Neuronal stem cell (in vitro differentiated cells): ENCODE data around the gene CLTCL1.
A peak's percentile ranks its signal among the peaks of the same experiment; 100 is the strongest.

Experiments
- DNase-seq: peaks from one replicate; pipeline ENCODE4 v3.0.0-alpha.2; 2013; ENCODE audit warnings: low spot score
- H2AFZ ChIP-seq: one replicate; pipeline ENCODE4 v1.6.1; 2013; ENCODE audit warnings: mild to moderate bottlenecking, low read length, inconsistent platforms
- H2AK5ac ChIP-seq: 2 replicates; pipeline ENCODE4 v1.6.1; 2013; ENCODE audit warnings: low read depth, mild to moderate bottlenecking, inconsistent platforms, low read length, moderate library complexity, mixed read lengths
- H2BK120ac ChIP-seq: 2 replicates; pipeline ENCODE4 v1.6.1; 2013; ENCODE audit warnings: low read depth, mild to moderate bottlenecking, inconsistent platforms, low read length, moderate library complexity, mixed read lengths
- H2BK12ac ChIP-seq: one replicate; pipeline ENCODE4 v1.6.1; 2013; ENCODE audit warnings: low read length, inconsistent platforms
- H2BK15ac ChIP-seq: 2 replicates; pipeline ENCODE4 v1.6.1; 2013; ENCODE audit warnings: mild to moderate bottlenecking, low read length, inconsistent platforms, mixed read lengths
- H2BK5ac ChIP-seq: one replicate; pipeline ENCODE4 v1.6.1; 2013; ENCODE audit warnings: inconsistent platforms, mild to moderate bottlenecking, low read length, moderate library complexity
- H3K14ac ChIP-seq: one replicate; pipeline ENCODE4 v1.6.1; 2013; ENCODE audit warnings: low read length, inconsistent platforms
- H3K18ac ChIP-seq: 2 replicates; pipeline ENCODE4 v1.6.1; 2013; ENCODE audit warnings: low read length, inconsistent platforms
- H3K23ac ChIP-seq: 2 replicates; pipeline ENCODE4 v1.6.1; 2013; ENCODE audit warnings: low read depth, mild to moderate bottlenecking, mixed read lengths, low read length, inconsistent platforms; ENCODE audit not compliant: poor library complexity
- H3K27ac ChIP-seq: replicated peaks from 3 replicates; pipeline ENCODE4 v1.5.1; 2013; ENCODE audit warnings: low read length, inconsistent platforms
- H3K27me3 ChIP-seq, 3 experiments: 2 replicates each; pipeline ENCODE4 v1.6.1; 2013; ENCODE audit warnings: low read length in 3 of 3, mild to moderate bottlenecking in 2 of 3, inconsistent platforms in 1 of 3, low read depth in 1 of 3, mixed read lengths in 1 of 3, moderate library complexity in 1 of 3; ENCODE audit not compliant: control insufficient read depth in 3 of 3, insufficient read depth in 3 of 3
- H3K36me3 ChIP-seq, 2 donors: replicated peaks in 1 of 2; 2 replicates each; pipeline ENCODE4 v1.6.1; 2013; ENCODE audit warnings: low read length in 2 of 2; ENCODE audit not compliant: control insufficient read depth in 2 of 2, insufficient read depth in 2 of 2
- H3K4ac ChIP-seq: 2 replicates; pipeline ENCODE4 v1.6.1; 2013; ENCODE audit warnings: inconsistent platforms, mild to moderate bottlenecking, low read length, moderate library complexity
- H3K4me1 ChIP-seq, 2 donors: 1 replicate in 1 of 2; 2 replicates in 1 of 2; pipeline ENCODE4 v1.6.1; 2013; ENCODE audit warnings: low read length in 2 of 2, low read depth in 1 of 2; ENCODE audit not compliant: control insufficient read depth in 2 of 2, insufficient read depth in 1 of 2
- H3K4me2 ChIP-seq: one replicate; pipeline ENCODE4 v1.6.1; 2013; ENCODE audit warnings: mild to moderate bottlenecking, low read length, inconsistent platforms; ENCODE audit not compliant: insufficient read depth, poor library complexity, severe bottlenecking
- H3K4me3 ChIP-seq, 2 donors: 2 replicates each; pipeline ENCODE4 v1.5.1; 2013; ENCODE audit warnings: low read length in 2 of 2, mild to moderate bottlenecking in 2 of 2, inconsistent platforms in 1 of 2, moderate library complexity in 1 of 2
- H3K79me1 ChIP-seq: one replicate; pipeline ENCODE4 v1.6.1; 2013; ENCODE audit warnings: low read depth, mild to moderate bottlenecking, inconsistent platforms, low read length, moderate library complexity
- H3K9ac ChIP-seq: one replicate; pipeline ENCODE4 v1.6.1; 2013; ENCODE audit warnings: mild to moderate bottlenecking, low read depth, low read length, inconsistent platforms; ENCODE audit not compliant: poor library complexity
- H3K9me3 ChIP-seq, 2 donors: replicated peaks in 1 of 2; 2 replicates each; pipeline versions ENCODE3 to v1.6.1; 2013; ENCODE audit warnings: low read length in 2 of 2, mild to moderate bottlenecking in 2 of 2, inconsistent platforms in 1 of 2, low read depth in 1 of 2, mixed read lengths in 1 of 2, moderate library complexity in 1 of 2; ENCODE audit not compliant: control insufficient read depth in 2 of 2, insufficient read depth in 1 of 2
- H4K8ac ChIP-seq: one replicate; pipeline ENCODE4 v1.6.1; 2013; ENCODE audit warnings: low read depth, mild to moderate bottlenecking, inconsistent platforms, low read length, moderate library complexity
- H4K91ac ChIP-seq: one replicate; pipeline ENCODE4 v1.6.1; 2013; ENCODE audit warnings: low read length, low read depth, mild to moderate bottlenecking, inconsistent platforms; ENCODE audit not compliant: poor library complexity
- WGBS, 2 donors: extraction: QIAGEN DNeasy Blood & Tissue Kit; methylation state at CpG; one replicate each; pipeline ENCODE4 v1.1.7; 2013; ENCODE audit warnings: missing lambda C conversion rate in 2 of 2, mixed read lengths in 1 of 2; ENCODE audit not compliant: insufficient read length in 2 of 2, insufficient replicate concordance in 1 of 2; ENCODE audit errors: extremely low coverage in 2 of 2; 5-methylcytosine and 5-hydroxymethylcytosine counted together

CLTCL1 gene

GRCh38 chr22:19210188-19210587, 81.3 kb downstream of the CLTCL1 start:
- H3K4ac ChIP-seq = no peak overlapping the region
- H2BK12ac ChIP-seq = no peak overlapping the region
- peak overlapping the region in 1 of 2 donors; percentile 65 for H3K4me3 ChIP-seq
- H3K9ac ChIP-seq = peak overlapping the region; percentile 78
- H3K4me2 ChIP-seq = no peak overlapping the region
- no peak overlapping the region for H2BK15ac ChIP-seq
- H3K27ac ChIP-seq = no peak overlapping the region
- no peak for DNase-seq
- no peaks in the 10 kb centered on the region for H3K27me3 ChIP-seq
- no peak overlapping the region for H3K18ac ChIP-seq
- H3K4me1 ChIP-seq = peaks cover 3 to 14% of the 10 kb centered on the region in 2 donors
- H2BK120ac ChIP-seq = no peak overlapping the region
- no peak overlapping the region for H3K14ac ChIP-seq
- no peak overlapping the region for H4K91ac ChIP-seq
- H3K79me1 ChIP-seq = no peaks in the 10 kb centered on the region
- H3K36me3 ChIP-seq = peaks cover 5 to 17% of the 10 kb centered on the region in 2 donors
- H2BK5ac ChIP-seq = no peak overlapping the region
- H3K23ac ChIP-seq = no peak overlapping the region
- WGBS, 2 donors = no CpG with 5 or more reads among the region's 14 CpGs
- H2AK5ac ChIP-seq = no peak overlapping the region
- H4K8ac ChIP-seq = no peak overlapping the region
- H3K9me3 ChIP-seq = no peaks in the 10 kb centered on the region
- no peak overlapping the region for H2AFZ ChIP-seq

- no peak overlapping the region for H3K4me3 ChIP-seq
- peaks cover 2 to 4% of the 10 kb centered on the region in 2 donors for H3K4me1 ChIP-seq
- H2AFZ ChIP-seq = no peak overlapping the region
- no peak overlapping the region for H2BK120ac ChIP-seq
- no peak overlapping the region for H3K18ac ChIP-seq
- H3K14ac ChIP-seq = no peak overlapping the region
- H2AK5ac ChIP-seq = no peak overlapping the region
- no peak for DNase-seq
- WGBS, 2 donors = no CpG with 5 or more reads among the region's 4 CpGs
- H3K36me3 ChIP-seq = peaks cover 5 to 17% of the 10 kb centered on the region in 2 donors
- no peak overlapping the region for H3K4ac ChIP-seq
- H3K79me1 ChIP-seq = no peaks in the 10 kb centered on the region
- no peak overlapping the region for H3K27ac ChIP-seq
- H3K9ac ChIP-seq = no peak overlapping the region
- H4K91ac ChIP-seq = no peak overlapping the region
- no peaks in the 10 kb centered on the region for H3K27me3 ChIP-seq
- H2BK15ac ChIP-seq = no peak overlapping the region
- H3K4me2 ChIP-seq = no peak overlapping the region
- H3K9me3 ChIP-seq = no peaks in the 10 kb centered on the region
- H4K8ac ChIP-seq = no peak overlapping the region
- H2BK12ac ChIP-seq = no peak overlapping the region
- H3K23ac ChIP-seq = no peak overlapping the region
- no peak overlapping the region for H2BK5ac ChIP-seq
Measured at GRCh38 chr22:19208287-19208847, 83.2 kb downstream of the CLTCL1 start.

- Histone ChIP-seq H2AFZ (no peak overlapping the region), H3K4me3 (no peak overlapping the region), H2BK120ac (no peak overlapping the region), H2AK5ac (no peak overlapping the region), H3K14ac (no peak overlapping the region), H3K18ac (no peak overlapping the region), H2BK12ac (no peak overlapping the region), H4K91ac (no peak overlapping the region), H2BK15ac (no peak overlapping the region), H3K27ac (no peak overlapping the region), H3K79me1 (no peaks in the 10 kb centered on the region), H3K4ac (no peak overlapping the region), H3K9ac (no peak overlapping the region), H3K4me1 (peaks cover 0 to 2% of the 10 kb centered on the region in 2 donors), H3K27me3 (no peaks in the 10 kb centered on the region), H3K36me3 (peaks cover 5 to 17% of the 10 kb centered on the region in 2 donors), H3K23ac (no peak overlapping the region), H3K9me3 (no peaks in the 10 kb centered on the region), H4K8ac (no peak overlapping the region), H2BK5ac (no peak overlapping the region), H3K4me2 (no peak overlapping the region)
- WGBS, 2 donors = no CpG with 5 or more reads among the region's 5 CpGs
- DNase-seq = no peak
Measured at GRCh38 chr22:19207884-19208283, 83.6 kb downstream of the CLTCL1 start.

GRCh38 chr22:19207401-19207808, 84.1 kb downstream of the CLTCL1 start:
- WGBS, 2 donors = no CpG with 5 or more reads among the region's 9 CpGs
- Histone ChIP-seq H3K4me3 (no peak overlapping the region), H3K27me3 (no peaks in the 10 kb centered on the region), H3K79me1 (no peaks in the 10 kb centered on the region), H3K4ac (no peak overlapping the region), H3K27ac (no peak overlapping the region), H3K4me2 (no peak overlapping the region), H3K23ac (no peak overlapping the region), H3K9me3 (no peaks in the 10 kb centered on the region), H3K4me1 (peaks cover 0 to 2% of the 10 kb centered on the region in 2 donors), H4K91ac (no peak overlapping the region), H4K8ac (no peak overlapping the region), H2BK12ac (no peak overlapping the region), H3K36me3 (peaks cover 5 to 17% of the 10 kb centered on the region in 2 donors), H2BK120ac (no peak overlapping the region), H2BK15ac (no peak overlapping the region), H2AK5ac (no peak overlapping the region), H2BK5ac (no peak overlapping the region), H3K18ac (no peak overlapping the region), H2AFZ (no peak overlapping the region), H3K14ac (no peak overlapping the region), H3K9ac (no peak overlapping the region)
- DNase-seq = no peak
